Stimulated activated CD4-positive, alpha-beta T cell treated with anti-CD3 and anti-CD28 coated beads, Interleukin-4, amount 100 ng/mL, for 4 hours (primary cell): ENCODE data around the gene RACGAP1.

Source experiments
- DNase-seq, 2 experiments: peaks; one replicate each; pipeline ENCODE4 v3.0.0-alpha.2; 2020

The RACGAP1 gene

DNA sequence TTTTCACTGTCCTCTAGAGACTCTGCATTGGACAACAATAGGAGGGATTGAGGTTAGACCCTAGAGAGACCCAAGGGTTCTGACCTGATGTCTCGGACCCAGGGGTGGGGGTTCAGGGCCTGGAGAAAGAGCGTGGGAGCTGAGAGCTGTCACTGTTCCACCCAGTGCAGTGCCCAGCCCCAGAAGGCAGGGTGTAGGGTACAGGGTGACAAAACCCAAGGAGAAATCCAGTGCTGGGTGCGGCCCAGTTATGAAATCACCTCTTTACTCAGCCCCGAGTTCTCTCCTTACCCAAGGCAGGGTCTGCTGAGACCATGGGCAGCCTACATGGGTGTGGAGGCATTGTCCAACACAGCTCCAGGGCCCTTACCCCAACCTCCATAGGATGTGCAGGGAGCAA, 72.1 kb downstream of the RACGAP1 start:
- no peak for DNase-seq

DNA sequence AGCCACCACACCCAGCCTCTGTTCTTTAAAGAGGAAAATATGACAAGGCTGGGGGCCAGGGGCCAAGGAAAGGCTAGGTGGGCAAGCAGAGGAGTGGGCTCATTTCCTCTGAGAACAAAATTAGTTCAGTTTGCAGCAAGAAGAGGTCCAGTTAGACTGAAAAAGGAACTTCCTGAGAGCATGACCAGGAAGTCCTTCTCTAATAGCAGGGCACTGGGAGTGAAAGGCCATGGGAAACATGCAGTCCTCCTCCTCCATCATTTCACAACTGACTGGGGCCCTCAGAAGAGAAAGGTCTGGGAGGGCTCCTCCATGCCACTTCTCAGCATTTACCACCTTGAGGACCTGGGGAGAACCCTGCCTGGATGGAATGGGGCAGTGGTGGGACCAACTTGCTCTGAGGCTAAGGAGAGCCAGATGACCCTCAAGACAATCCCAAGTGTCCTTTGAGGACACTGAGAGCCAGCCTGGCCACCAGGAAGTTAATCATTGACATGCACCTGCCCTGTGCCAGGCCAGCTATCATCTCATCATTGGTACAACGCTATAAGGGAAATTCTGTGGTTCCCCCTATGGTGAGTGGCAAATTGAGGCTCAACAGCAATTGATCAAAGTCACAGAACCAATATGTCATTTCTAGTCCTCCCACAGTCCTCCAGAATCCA, 72.8 kb downstream of the RACGAP1 start:
- no peak for DNase-seq

DNA sequence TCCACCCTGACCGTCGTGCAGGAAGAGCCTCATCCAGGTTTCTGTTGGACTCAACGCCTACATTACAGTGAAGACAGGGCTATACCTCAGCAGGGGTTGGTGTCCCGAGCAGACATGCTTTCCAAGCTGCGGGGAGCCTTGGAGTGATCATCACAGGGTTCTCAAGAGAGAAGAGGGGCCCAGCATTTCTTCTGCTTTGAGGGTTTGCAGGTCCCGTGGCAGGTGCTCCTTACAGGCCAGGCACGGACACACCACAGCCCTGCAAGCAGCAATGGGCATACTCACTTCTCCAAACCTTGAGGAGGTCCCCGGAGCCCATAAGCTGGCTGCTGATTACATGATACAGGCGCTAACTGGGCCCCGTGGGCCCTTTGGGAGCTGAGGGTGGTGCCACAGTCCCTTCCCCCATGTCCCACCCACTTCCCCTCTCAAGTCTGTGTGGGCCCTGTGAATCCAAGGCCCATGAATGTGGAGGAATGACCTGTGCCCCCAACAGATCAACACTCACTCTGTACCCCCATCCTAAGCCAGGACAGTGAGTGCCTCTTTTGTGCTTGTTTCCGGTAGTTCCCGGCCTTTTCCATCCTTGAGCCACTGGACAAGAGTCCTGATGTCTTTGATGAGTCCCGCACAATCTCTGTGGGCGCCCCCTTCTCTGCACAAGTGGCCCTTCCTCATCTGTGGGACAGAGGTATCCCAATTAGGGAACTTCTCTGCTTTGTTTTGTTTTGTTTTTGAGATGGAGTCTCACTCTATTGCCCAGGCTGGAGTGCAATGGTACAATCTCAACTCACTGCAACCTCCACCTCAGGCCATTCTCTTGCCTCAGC, 73.7 kb downstream of the RACGAP1 start:
- DNase-seq = no peak

DNA sequence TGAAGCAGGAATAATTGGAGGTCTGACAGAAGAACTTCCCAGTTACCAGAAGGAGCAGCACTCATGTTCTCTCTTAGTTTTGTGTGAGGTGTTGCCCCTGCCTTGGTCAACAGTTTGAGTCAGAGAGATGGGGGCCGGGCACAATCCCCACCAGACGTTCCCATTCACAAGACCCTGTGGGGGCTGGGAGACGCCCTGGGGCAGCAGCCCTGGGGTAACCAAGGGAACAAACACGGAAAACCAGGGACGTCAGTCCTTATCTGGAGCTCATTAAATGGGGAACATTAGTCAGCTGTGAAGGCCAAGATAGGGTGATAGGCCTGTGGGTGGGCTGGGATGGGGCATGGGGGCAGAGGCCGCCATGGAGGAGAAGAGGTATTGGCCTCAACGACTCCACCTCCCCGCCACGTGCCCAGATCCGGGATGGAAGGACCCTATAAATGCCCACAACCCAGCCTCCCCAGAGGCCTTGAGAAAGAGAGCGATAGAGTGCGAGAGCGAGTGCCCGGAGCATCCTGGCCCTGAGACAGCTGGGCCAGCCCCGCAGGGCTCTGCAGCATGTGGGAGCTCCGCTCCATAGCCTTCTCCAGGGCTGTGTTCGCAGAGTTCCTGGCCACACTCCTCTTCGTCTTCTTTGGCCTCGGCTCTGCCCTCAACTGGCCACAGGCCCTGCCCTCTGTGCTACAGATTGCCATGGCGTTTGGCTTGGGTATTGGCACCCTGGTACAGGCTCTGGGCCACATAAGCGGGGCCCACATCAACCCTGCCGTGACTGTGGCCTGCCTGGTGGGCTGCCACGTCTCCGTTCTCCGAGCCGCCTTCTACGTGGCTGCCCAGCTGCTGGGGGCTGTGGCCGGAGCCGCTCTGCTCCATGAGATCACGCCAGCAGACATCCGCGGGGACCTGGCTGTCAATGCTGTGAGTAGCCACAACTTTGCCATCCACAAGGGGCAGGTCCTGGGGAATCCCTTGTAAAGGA, 74.7 kb downstream of the RACGAP1 start, which contains the start of gene AQP2:
AQP2 (plus strand) TSS at position 465 of the 979 bp plus-strand sequence; CDS start at position 559, 94 bp downstream.
- DNase-seq = no peak

DNA sequence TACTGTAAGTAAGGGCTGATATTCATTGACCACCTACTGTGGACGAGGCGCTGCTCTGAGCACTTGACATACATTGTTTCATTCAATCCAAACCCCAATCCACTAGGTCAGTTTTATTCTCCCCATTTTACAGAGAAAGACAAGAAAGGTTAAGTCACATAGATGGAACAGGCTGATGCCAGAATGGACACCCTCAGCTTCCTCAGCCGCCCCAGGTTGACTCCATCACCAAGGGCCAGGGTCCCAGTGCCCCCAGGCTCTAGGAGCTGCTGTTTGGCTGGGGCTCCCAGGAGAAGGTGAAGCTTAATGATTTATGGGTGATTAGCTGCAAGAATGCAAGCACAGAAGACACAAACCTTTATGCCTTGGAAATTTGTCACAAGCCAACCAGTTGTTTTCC, 75.4 kb downstream of the RACGAP1 start:
- DNase-seq = no peak

DNA sequence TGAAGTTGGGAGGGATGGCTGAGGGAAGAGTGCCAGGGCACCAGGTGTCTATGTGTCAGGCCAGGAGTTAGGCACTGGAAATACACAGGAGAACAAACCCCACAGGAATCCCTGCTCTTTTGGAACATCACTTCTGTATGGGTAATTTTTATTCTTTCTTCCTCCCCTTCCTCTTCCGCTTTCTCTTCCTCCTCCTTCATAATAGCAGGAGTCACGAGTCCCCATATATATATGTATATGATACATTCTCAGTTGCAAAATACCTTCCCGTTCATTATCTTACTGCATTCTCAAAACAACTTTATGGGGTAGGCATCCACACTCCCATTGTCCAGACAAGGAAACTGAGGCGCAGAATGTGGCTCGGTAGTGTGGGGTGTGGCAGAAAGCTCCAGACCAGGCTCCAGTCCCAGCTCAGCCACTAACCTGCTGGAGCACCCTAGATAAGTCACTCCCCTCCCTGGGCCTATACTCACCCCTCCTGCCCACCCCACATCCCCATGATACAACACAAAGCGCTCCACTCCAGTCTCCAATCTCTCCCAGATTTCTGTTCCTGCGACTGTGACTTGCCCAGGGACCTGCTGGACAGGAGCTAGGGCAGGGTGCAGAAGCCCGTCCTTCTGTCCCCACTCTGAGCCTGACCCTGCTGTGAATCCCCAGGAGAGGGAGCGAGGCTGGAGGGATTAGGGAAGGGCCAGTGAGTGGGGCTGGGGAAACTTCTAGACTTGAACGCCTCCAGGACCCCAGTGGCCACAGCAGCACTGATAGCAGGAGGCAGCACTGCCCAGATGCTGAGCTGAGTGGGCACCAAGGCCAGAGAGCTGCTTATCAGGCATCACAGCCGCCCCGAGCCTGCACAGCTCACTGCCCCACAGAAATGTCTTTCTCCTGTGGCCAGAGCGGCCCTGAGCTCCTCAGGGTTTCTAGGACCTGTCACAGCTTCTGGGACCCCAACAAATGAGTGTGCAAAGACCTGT, 76.1 kb downstream of the RACGAP1 start:
- no peak for DNase-seq

DNA sequence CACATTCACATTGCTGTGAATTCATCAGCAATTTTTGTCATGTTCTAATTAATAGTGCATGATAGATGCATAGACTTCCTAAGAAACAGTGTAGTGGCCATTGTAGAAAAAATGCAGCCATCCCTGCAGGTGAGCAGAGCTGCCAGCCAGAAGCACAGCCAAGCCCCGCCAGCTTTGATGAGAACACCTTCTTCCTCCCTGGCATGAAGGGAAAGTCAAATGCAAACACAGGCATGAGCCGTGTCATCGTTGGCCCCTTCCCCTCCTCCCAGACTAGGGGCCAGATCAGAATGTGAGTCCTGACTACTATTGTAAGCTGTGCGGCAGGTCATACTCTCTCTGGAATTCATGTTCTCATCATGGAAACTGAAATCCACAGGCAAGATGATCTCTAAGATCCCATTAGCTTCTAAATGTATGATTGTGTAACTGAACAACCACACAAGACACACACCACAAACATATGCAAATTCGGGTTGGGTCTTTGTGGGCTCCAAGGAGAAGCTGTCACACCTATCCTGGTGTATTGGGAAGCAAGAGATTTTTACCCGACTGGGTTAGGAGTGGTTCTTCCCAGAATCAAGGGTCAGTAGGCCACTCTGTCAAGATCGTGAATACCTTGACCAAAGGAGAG, 77.6 kb downstream of the RACGAP1 start:
- no peak for DNase-seq

DNA sequence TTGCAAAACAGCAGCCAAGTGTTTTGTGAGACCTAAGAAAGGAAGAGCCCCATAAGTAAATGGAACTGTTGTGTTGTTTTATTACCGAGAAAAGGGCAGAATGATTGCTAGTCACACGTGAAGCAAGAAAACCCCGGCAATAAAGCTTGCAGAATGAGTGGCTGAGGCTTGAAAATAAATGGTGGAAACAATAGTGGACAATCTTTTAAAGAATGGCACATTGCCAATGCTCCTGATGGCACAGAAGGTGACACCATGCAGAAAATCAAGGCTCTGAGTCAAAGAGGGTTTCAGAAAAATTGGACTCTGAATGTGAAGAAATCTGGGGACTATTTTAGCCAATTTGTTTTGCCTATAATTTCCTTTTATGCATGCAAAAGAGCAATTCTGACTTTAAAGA, 78.8 kb downstream of the RACGAP1 start:
- DNase-seq = no peak

DNA sequence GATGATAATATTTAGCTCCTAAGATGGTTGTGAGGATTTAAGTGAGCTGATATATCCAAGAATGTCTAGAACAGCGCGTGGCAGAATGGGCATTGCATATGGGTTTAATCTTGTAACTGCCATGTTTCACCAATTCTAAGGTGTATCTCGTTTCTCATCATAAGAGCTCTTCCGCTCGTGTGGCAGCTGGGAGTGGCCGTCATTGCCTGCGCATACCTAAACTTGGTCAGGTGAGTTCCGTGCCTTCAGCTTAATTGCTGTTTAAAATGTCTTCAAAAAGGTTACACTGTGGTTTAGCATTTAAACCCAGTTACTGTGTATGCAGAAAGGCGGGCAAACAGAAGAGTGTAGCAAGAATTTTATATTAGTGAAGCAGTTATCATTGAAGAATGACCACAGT, 79.2 kb downstream of the RACGAP1 start:
- DNase-seq = no peak

DNA sequence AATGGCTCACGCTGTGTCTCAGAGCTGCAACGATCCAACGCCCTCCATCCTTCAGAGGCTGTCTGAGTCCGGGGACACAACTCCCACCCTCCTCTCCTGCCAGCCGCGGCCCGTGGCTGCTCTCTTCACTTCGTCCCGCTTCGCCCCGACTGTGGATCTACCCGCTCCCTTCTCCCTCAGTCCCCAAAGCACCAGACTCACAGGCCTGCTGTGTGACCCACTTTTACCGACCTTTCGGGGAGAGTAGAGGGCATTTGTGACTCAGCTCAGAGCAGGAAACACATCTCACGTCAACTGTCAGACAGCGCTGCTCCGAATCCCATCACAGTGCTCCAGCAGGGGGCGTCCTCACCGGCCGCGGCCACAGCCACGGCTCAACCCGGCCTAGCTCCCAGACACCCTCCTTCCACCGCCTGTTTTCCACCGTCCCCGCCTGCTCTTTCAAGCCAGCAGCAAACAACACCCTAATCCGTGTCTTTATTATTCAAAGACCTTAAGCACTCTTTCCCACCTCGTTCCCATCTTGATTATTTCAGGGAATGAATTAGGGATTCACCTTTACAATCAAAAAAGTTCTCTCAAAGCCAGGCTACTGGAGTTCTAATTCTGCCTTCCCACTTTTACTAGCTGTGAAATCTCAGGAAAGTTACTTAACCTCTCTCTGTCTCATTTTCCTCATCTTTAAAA, 79.8 kb downstream of the RACGAP1 start:
- peak; percentile 85 for DNase-seq

DNA sequence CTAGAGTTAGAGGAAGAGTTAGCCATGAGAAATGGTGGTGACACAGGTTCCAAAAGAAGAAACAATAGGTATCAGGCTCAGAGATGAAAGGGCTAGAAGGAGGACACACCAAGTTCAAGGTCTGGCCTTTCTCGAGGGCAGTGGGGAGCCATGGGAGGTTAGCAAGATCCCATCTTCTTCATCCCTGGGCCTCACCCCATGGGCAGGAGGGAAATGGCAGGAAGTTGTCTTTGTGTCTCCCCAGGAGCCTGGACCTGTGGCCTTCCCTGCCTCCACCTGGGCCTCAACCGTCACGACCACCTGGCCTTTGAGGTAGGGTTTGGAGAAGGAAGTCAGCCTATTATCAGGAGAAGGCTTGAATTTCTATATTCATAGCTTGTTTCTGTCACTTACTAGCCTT, 80.6 kb downstream of the RACGAP1 start:
- no peak for DNase-seq

DNA sequence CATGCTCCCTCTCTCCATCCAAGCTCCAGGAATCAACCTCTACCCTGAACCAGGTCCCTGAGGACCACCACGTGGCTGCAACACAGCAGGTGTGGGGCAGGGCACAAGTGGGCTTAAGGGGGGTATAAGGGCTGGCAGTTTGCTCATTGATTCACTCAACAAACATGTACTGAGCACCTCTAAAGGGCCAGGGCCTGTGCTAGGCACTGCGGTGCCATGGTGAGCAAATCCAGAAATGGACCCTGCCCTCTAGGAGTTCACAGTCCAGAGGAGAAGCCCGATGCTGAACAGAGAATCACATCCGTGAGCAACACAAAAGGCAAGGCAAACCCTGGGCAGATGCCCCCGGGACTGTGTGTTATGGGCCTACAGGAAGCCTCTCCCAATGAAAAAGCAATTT, 81.2 kb downstream of the RACGAP1 start:
- DNase-seq = no peak

DNA sequence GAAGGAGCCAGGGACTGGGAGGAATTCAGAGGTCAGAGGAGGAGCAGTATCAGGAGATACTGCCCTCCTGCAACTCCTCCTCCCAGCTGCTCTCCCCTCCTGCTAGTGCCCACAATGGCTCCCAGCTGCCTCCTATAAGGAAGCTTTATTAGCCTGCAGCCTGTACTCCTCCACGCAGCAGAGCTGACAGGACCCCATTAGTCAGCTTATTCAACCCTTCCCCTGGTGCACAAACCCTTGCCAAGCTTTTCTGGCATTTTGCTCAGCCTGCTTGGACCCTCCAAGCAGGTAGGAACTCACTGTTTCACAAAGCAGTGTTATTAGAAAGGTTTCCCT, 81.7 kb downstream of the RACGAP1 start:
- DNase-seq = no peak

DNA sequence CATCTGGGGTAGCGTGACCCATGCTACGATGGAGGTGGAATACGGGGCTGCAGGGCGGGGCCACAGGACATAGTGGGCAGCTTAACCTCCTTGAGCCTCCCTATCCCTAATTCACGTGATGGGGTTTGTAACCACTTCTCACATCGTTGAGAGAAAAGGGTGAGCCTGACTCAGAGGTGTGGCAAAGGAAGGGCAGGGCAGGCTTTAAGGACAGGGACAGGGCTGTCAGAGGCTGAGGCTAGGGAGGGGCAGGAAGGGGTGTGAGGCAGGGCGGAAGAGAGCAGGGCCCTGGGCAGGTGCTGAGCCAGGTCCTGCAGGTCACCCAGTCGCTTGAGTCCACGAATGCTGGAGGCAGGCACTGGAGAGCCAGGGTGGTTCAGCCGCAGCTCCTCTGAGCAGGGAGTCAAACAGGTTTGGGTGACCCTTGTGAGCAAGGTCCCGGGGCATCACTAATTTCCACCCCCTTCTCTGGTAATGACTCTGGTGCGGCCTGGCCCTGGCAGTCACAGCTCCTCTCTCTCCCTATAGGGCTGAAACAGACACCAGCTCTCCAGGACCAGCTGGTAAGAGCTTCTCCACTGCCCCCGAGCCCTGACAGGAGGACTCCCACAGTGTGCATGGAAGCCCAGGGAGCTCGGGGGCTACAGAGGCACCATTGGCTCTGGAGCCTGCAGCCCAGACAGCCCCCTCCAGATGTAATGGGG, 82.2 kb downstream of the RACGAP1 start:
- DNase-seq = no peak

DNA sequence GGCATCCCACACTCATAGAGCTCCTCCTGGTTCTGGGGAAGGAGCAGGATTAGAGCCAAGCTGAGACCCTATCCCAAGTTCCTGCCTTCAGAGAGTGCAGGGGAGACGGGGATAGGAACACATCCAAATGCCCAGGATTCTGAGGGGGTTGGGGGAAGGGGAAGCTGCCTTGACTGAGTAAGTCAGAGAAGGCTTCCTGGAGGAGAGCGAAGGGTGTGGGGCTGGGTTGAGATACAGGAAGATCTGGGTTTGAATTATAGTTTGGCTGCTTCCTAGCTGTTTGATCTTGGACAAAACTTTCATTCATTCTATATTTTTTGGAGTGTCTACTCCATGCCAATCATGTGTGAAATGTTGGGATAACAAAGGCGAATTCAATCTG, 82.8 kb downstream of the RACGAP1 start:
- no peak for DNase-seq

DNA sequence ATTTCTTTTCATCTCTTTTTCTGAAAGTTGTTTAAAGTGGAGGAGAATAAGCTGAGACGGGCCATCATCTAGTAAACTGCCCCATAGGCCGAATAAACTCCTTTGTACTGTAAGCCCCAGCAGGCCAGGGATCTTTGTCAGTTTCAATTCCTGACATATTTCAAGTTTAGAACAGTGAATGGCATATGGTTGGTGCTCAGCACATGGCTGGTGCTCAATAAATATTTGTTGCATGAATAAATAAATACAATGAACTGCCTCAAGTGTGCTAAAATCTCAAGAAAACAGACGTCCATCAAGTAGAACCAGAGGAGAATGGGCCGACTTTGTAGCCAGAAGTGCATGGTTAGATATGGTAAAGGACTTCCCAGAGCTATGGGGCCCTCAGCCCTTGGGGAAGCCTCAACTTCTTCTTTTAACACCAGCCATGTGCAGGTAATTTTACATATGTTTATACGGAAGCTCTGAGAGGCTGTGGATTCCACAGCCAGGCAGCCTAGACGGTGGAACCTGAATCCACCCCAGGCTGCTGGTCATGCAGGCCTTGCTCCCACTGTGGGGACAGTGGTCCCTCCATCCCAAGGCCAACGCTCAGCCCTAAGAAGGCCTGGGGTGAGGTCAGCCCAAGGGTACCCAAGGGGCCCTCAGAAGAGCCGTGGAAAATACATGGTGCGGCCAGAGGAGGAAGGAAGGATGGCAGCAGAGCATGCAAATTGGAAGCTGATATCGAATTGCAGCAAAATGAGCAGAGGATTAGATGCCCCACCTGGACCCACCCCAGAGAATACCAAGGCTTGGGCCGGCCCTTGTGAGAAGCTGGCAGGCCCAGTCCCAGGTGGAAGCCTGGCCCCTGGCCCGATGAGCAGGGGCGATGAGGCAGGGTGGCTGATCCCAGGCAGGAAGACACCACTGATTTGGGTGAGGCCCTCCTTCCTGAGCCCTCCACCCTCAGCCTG, 83.5 kb downstream of the RACGAP1 start:
- DNase-seq = no peak

DNA sequence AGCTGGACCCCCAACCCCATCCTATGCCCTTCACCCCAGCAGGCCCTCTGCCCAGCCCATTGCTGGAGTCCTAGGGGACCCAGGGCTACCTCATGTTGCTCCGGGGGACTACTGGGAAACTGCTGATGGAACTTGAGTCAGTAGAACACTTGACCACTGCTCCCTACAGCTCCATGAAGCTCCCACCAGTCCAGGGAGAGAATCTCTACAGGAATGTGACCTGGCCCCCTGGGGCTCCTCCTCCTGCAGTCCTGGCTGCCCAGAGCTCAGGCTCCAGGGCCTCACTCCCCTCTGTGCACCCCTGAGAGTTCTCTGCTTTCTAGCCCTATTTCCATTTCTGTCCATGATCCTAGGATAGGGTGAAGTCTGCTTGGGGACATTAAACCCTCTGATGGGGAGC, 85.6 kb downstream of the RACGAP1 start:
- DNase-seq = no peak

DNA sequence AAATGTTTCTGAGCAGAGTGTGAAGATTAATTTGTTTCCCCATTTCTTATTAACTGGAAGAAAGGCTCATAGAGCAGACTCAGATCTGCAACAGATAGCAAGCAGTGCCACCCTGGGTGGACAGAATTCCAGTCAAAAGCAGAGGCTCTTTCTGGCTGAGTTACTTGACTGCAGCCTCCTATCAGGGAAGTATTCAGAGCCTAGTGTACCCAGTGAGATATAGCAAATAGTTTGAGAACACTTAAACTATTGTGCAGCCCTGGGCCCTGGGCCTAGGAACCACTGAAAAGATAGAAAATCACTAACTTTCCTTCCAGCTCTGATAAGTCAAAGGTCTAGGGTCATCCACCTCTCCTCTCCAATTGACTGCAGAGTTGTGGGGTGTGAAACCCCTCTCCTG, 86.0 kb downstream of the RACGAP1 start:
- no peak for DNase-seq
